ENCODE results near the gene FBXO4. TPM values are rescaled to one million over a fixed set of nuclear protein-coding genes. Genes with fewer than 3 reads are reported as not detected.
"Not testable (repeated sequence)": the region's sequence is repeated elsewhere in the genome, so short reads cannot be mapped to it uniquely, and the experiment has no call there.

The FBXO4 gene
- polyA plus RNA-seq, 2 donors: 6.4 to 7.6 TPM

DNA sequence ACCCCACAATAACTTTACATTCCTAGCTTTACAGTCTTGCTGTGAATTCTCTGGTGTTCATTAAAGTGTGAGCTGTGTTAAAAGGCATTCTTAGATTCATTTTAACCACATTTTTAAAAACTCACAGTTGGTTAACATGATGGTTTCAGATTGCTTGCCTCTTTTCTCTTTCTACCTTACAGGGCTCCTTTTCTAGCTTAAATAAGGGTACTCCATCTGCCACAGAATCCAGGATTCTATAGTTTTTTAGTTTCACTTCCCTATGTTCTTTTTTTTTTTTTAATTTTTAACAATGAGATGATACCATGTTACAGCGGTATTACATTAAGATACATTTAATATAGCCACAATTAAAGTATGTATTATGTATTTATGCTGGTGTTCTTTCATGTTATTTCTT is 3.9 kb upstream of the FBXO4 start:
- H3K4me3 ChIP-seq (ENCODE audit: low read depth in 1 of 2, low read length in 2 of 2): no peak overlapping the region
- no peaks in the 10 kb centered on the region for H3K27me3 ChIP-seq (ENCODE audit: control insufficient read depth in 1 of 2, insufficient read depth in 2 of 2, low read length in 2 of 2)
- H3K4me1 ChIP-seq (ENCODE audit: control insufficient read depth in 2 of 2, insufficient read depth in 2 of 2, low read length in 1 of 2): no peaks in the 10 kb centered on the region
- H3K36me3 ChIP-seq (ENCODE audit: control insufficient read depth in 2 of 2, insufficient read depth in 2 of 2, low read length in 1 of 2): peaks cover 4 to 8% of the 10 kb centered on the region in 2 donors
- WGBS, 2 donors: 97 to 100% methylated on average over 1 of the region's 1 CpG
- H3K9me3 ChIP-seq (ENCODE audit: control insufficient read depth in 2 of 2, insufficient read depth in 1 of 2, low read depth in 1 of 2, low read length in 1 of 2): no peaks in the 10 kb centered on the region
- H3K27ac ChIP-seq (ENCODE audit: low read depth in 2 of 2, low read length in 1 of 2): no peak overlapping the region

DNA sequence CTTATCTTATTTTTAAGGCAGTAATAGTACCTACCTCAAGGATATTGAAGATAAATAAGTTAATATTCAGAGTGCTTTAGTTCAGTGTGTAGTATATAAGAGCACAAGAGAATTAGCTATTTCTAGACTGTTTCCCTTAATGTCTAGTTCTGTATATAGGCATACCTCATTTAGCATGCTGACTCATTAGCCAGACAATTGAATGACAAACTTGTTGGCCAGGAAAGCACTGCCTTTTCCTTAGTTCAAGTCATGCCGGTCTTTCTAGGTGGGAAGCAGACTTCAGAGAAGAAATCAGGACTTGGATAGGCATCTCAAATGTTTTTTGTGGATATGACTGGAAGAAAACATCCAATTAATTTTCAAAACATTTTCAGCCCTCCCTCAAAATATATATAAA is 3.2 kb upstream of the FBXO4 start:
- H3K9me3 ChIP-seq (ENCODE audit: control insufficient read depth in 2 of 2, insufficient read depth in 1 of 2, low read depth in 1 of 2, low read length in 1 of 2): no peaks in the 10 kb centered on the region
- WGBS, 2 donors: 37 to 71% methylated on average over 1 of the region's 1 CpG
- H3K4me1 ChIP-seq (ENCODE audit: control insufficient read depth in 2 of 2, insufficient read depth in 2 of 2, low read length in 1 of 2): no peaks in the 10 kb centered on the region
- H3K36me3 ChIP-seq (ENCODE audit: control insufficient read depth in 2 of 2, insufficient read depth in 2 of 2, low read length in 1 of 2): peaks cover 4 to 8% of the 10 kb centered on the region in 2 donors
- no peak overlapping the region for H3K27ac ChIP-seq (ENCODE audit: low read depth in 2 of 2, low read length in 1 of 2)
- H3K4me3 ChIP-seq (ENCODE audit: low read depth in 1 of 2, low read length in 2 of 2): no peak overlapping the region
- no peaks in the 10 kb centered on the region for H3K27me3 ChIP-seq (ENCODE audit: control insufficient read depth in 1 of 2, insufficient read depth in 2 of 2, low read length in 2 of 2)

DNA sequence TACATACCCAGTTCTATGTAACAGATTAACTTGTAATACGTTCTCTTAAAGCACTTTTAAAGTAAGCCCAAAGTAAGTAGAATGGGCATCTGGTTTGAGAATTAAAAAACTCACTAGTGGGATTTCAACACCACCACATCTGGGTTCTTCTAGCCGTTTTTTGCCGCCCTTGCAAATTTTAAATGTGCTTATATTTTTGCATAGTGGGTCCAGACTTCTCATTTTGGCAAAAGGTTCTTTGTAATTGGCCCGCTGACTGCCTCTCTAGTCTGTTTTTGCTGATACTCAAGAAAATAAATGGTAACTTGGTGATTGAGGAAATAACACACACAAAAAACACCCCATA is 582 bp upstream of the FBXO4 start:
- H3K36me3 ChIP-seq (ENCODE audit: control insufficient read depth in 2 of 2, insufficient read depth in 2 of 2, low read length in 1 of 2): peaks cover 0 to 5% of the 10 kb centered on the region in 2 donors
- peak overlapping the region; percentile 73 to 86 for H3K4me3 ChIP-seq (ENCODE audit: low read depth in 1 of 2, low read length in 2 of 2)
- H3K9me3 ChIP-seq (ENCODE audit: control insufficient read depth in 2 of 2, insufficient read depth in 1 of 2, low read depth in 1 of 2, low read length in 1 of 2): no peaks in the 10 kb centered on the region
- 63 to 68% methylated on average over 4 of the region's 4 CpGs for WGBS, 2 donors
- H3K27ac ChIP-seq (ENCODE audit: low read depth in 2 of 2, low read length in 1 of 2): peak overlapping the region; percentile 90 to 97
- H3K4me1 ChIP-seq (ENCODE audit: control insufficient read depth in 2 of 2, insufficient read depth in 2 of 2, low read length in 1 of 2): no peaks in the 10 kb centered on the region
- H3K27me3 ChIP-seq (ENCODE audit: control insufficient read depth in 1 of 2, insufficient read depth in 2 of 2, low read length in 2 of 2): no peaks in the 10 kb centered on the region

DNA sequence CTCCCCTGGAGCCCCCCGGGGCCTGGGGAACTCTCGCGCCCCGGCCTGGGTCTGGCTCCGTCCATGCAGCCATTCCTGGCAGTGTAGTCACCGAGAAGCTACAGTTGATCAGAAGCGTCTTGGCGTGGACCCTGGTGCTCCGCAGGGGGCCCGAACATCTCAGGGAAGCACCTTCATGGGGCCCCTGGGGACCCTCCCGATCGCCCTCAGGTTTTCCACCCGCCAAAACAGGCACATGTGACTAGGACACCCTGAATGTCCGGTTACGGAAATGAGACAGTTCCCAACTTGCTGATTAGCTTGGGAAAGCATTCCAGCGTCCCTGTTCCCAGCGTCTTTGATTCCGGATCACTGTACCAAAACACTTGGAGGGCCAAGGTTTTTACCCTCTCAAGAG is 472 bp downstream of the FBXO4 start:
- Histone ChIP-seq H3K36me3 (ENCODE audit: control insufficient read depth in 2 of 2, insufficient read depth in 2 of 2, low read length in 1 of 2) (no peaks in the 10 kb centered on the region), H3K4me3 (ENCODE audit: low read depth in 1 of 2, low read length in 2 of 2) (peak overlapping the region; percentile 73 to 86), H3K27ac (ENCODE audit: low read depth in 2 of 2, low read length in 1 of 2) (peak overlapping the region; percentile 90 to 97), H3K27me3 (ENCODE audit: control insufficient read depth in 1 of 2, insufficient read depth in 2 of 2, low read length in 2 of 2) (no peaks in the 10 kb centered on the region), H3K4me1 (ENCODE audit: control insufficient read depth in 2 of 2, insufficient read depth in 2 of 2, low read length in 1 of 2) (no peaks in the 10 kb centered on the region), H3K9me3 (ENCODE audit: control insufficient read depth in 2 of 2, insufficient read depth in 1 of 2, low read depth in 1 of 2, low read length in 1 of 2) (no peaks in the 10 kb centered on the region)
- 1% methylated on average over 18 of the region's 18 CpGs for WGBS, 2 donors

DNA sequence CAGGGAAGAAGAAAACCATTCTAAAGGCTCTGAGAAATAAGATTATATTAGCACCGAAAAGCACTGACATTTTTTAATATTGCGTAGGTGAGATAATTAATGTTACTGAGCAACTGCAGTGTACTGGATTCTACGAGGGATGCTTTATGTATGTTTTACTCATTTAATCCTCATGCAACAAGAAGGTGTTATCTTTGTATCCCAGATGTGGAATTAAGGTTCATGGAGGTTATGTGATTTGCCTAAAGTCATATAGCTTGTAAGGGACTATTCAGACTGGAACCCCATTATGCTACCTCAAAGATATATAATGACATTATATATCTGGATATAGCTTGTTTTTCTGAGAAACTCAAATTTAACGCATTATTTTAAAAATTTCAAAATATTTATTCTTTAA is 2.5 kb downstream of the FBXO4 start:
- Histone ChIP-seq H3K4me3 (ENCODE audit: low read depth in 1 of 2, low read length in 2 of 2) (no peak overlapping the region), H3K4me1 (ENCODE audit: control insufficient read depth in 2 of 2, insufficient read depth in 2 of 2, low read length in 1 of 2) (no peaks in the 10 kb centered on the region)
- WGBS, 2 donors: 96 to 98% methylated on average over 4 of the region's 4 CpGs

DNA sequence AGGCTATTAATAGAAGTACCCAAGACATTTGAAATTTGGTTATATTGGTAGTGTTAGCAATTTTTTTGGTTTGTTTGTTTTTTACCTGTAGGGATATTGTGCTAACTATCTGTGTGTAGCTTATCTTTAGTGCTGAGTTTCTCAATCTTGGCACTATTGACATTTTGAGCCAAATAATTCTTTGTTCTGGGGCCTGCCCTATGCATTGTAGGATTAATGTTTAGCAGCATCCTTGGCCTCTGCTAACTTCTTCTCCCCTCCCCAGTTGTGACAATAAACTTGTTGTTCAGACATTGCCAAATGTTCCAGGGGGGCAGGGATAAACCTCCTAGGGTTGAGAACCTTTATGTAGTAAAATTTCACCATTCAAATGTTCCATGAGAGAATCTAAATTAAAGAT is 4.0 kb downstream of the FBXO4 start:
- H3K27me3 ChIP-seq (ENCODE audit: control insufficient read depth in 1 of 2, insufficient read depth in 2 of 2, low read length in 2 of 2): no peaks in the 10 kb centered on the region
- H3K4me1 ChIP-seq (ENCODE audit: control insufficient read depth in 2 of 2, insufficient read depth in 2 of 2, low read length in 1 of 2): no peaks in the 10 kb centered on the region
- H3K27ac ChIP-seq (ENCODE audit: low read depth in 2 of 2, low read length in 1 of 2): no peak overlapping the region
- H3K36me3 ChIP-seq (ENCODE audit: control insufficient read depth in 2 of 2, insufficient read depth in 2 of 2, low read length in 1 of 2): no peaks in the 10 kb centered on the region
- no peaks in the 10 kb centered on the region for H3K9me3 ChIP-seq (ENCODE audit: control insufficient read depth in 2 of 2, insufficient read depth in 1 of 2, low read depth in 1 of 2, low read length in 1 of 2)
- H3K4me3 ChIP-seq (ENCODE audit: low read depth in 1 of 2, low read length in 2 of 2): no peak overlapping the region

More for the DNA sequence above, 2.5 kb downstream of the FBXO4 start:
- H3K27me3 ChIP-seq (ENCODE audit: control insufficient read depth in 1 of 2, insufficient read depth in 2 of 2, low read length in 2 of 2): no peaks in the 10 kb centered on the region
- no peaks in the 10 kb centered on the region for H3K36me3 ChIP-seq (ENCODE audit: control insufficient read depth in 2 of 2, insufficient read depth in 2 of 2, low read length in 1 of 2)
- no peaks in the 10 kb centered on the region for H3K9me3 ChIP-seq (ENCODE audit: control insufficient read depth in 2 of 2, insufficient read depth in 1 of 2, low read depth in 1 of 2, low read length in 1 of 2)
- H3K27ac ChIP-seq (ENCODE audit: low read depth in 2 of 2, low read length in 1 of 2): no peak overlapping the region

DNA sequence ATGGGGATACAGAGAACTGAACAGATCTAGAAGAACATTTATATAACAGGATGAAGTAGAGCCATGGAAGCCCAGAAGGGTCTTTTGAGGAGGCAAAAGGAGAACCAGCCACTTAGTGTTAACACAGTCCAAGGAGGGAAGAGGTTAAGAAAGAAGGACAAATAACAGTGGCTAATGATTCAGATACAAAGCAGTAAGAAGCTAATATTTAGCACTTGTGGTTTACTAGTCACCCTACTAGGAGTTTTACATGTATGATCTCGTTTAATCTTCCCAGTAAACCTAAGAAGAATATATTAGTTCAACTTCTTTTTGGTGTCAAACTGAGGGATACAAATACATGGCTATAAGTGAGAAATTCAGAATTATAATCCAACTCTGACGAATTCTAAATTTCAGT is 7.7 kb downstream of the FBXO4 start:
- H3K9me3 ChIP-seq (ENCODE audit: control insufficient read depth in 2 of 2, insufficient read depth in 1 of 2, low read depth in 1 of 2, low read length in 1 of 2): no peaks in the 10 kb centered on the region
- H3K27ac ChIP-seq (ENCODE audit: low read depth in 2 of 2, low read length in 1 of 2): no peak overlapping the region
- WGBS, 2 donors: 91% methylated on average over 2 of the region's 2 CpGs
- H3K4me3 ChIP-seq (ENCODE audit: low read depth in 1 of 2, low read length in 2 of 2): no peak overlapping the region
- peaks cover 2 to 4% of the 10 kb centered on the region in 2 donors for H3K36me3 ChIP-seq (ENCODE audit: control insufficient read depth in 2 of 2, insufficient read depth in 2 of 2, low read length in 1 of 2)
- no peaks in the 10 kb centered on the region for H3K27me3 ChIP-seq (ENCODE audit: control insufficient read depth in 1 of 2, insufficient read depth in 2 of 2, low read length in 2 of 2)
- H3K4me1 ChIP-seq (ENCODE audit: control insufficient read depth in 2 of 2, insufficient read depth in 2 of 2, low read length in 1 of 2): no peaks in the 10 kb centered on the region

- no peak overlapping the region for H3K4me3 ChIP-seq (ENCODE audit: low read depth in 1 of 2, low read length in 2 of 2)
- no peak overlapping the region for H3K27ac ChIP-seq (ENCODE audit: low read depth in 2 of 2, low read length in 1 of 2)
- H3K4me1 ChIP-seq (ENCODE audit: control insufficient read depth in 2 of 2, insufficient read depth in 2 of 2, low read length in 1 of 2): no peaks in the 10 kb centered on the region
- H3K9me3 ChIP-seq (ENCODE audit: control insufficient read depth in 2 of 2, insufficient read depth in 1 of 2, low read depth in 1 of 2, low read length in 1 of 2): no peaks in the 10 kb centered on the region
- H3K27me3 ChIP-seq (ENCODE audit: control insufficient read depth in 1 of 2, insufficient read depth in 2 of 2, low read length in 2 of 2): no peaks in the 10 kb centered on the region
- H3K36me3 ChIP-seq (ENCODE audit: control insufficient read depth in 2 of 2, insufficient read depth in 2 of 2, low read length in 1 of 2): peaks cover 2 to 4% of the 10 kb centered on the region in 2 donors
Measured at GRCh38 chr5:41935544-41935943, 10.5 kb downstream of the FBXO4 start.

GRCh38 chr5:41940641-41941040 is 15.6 kb downstream of the FBXO4 start:
- H3K9me3 ChIP-seq (ENCODE audit: control insufficient read depth in 2 of 2, insufficient read depth in 1 of 2, low read depth in 1 of 2, low read length in 1 of 2): no peaks in the 10 kb centered on the region
- H3K4me1 ChIP-seq (ENCODE audit: control insufficient read depth in 2 of 2, insufficient read depth in 2 of 2, low read length in 1 of 2): no peaks in the 10 kb centered on the region
- no peaks in the 10 kb centered on the region for H3K27me3 ChIP-seq (ENCODE audit: control insufficient read depth in 1 of 2, insufficient read depth in 2 of 2, low read length in 2 of 2)
- no peaks in the 10 kb centered on the region for H3K36me3 ChIP-seq (ENCODE audit: control insufficient read depth in 2 of 2, insufficient read depth in 2 of 2, low read length in 1 of 2)
- no peak overlapping the region for H3K4me3 ChIP-seq (ENCODE audit: low read depth in 1 of 2, low read length in 2 of 2)
- H3K27ac ChIP-seq (ENCODE audit: low read depth in 2 of 2, low read length in 1 of 2): no peak overlapping the region
- 100% methylated on average over 1 of the region's 1 CpG for WGBS, 2 donors

DNA sequence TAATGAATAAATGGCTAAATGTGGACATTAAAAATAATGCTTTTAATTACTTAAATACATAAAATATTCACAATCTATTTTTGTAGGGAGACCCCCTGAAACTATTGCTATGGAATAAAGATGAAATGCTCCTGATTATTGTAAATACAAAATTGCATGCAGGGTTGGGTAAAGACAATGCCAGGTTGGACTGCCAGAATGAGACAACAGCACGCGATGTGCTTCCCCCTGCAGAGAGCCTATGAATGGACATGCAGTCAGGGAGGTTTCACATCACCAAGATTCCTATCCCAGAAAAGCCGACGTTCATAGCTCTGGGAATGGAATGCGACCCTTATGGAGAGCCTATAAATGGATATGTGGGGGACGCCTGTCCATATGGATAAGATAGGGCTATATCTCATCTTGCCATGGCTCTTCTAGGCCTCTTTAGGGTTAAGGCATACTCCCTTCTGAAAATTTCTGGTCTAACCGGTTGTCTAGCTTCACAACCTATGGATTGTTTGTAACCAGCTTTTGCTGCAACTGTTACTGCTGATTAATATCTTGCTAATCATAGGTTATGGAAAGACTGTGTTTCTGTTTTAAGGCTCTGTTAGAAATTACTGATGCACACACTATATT is 20.4 kb downstream of the FBXO4 start:
- not testable (repeated sequence) for H3K4me1 ChIP-seq (ENCODE audit: control insufficient read depth in 2 of 2, insufficient read depth in 2 of 2, low read length in 1 of 2); H3K9me3 ChIP-seq (ENCODE audit: control insufficient read depth in 2 of 2, insufficient read depth in 1 of 2, low read depth in 1 of 2, low read length in 1 of 2); H3K27me3 ChIP-seq (ENCODE audit: control insufficient read depth in 1 of 2, insufficient read depth in 2 of 2, low read length in 2 of 2); H3K36me3 ChIP-seq (ENCODE audit: control insufficient read depth in 2 of 2, insufficient read depth in 2 of 2, low read length in 1 of 2); H3K27ac ChIP-seq (ENCODE audit: low read depth in 2 of 2, low read length in 1 of 2); H3K4me3 ChIP-seq (ENCODE audit: low read depth in 1 of 2, low read length in 2 of 2)
- WGBS, 2 donors: 88 to 89% methylated on average over 7 of the region's 7 CpGs
